GM12801 (cell line): ENCODE data around the gene B3GNT3.

ENCODE experiments used
- CTCF ChIP-seq: IDR thresholded peaks from one replicate; pipeline ENCODE4 v1.5.1; 2011; ENCODE audit warnings: control low read depth; ENCODE audit not compliant: insufficient read length; ENCODE audit errors: extremely low read depth

B3GNT3 gene

GRCh38 chr19:17761148-17761547, 33.8 kb upstream of the B3GNT3 start:
- no peak for TF ChIP-seq CTCF

GRCh38 chr19:17762505-17763229, 32.3 kb upstream of the B3GNT3 start:
- no peak for TF ChIP-seq CTCF

- TF ChIP-seq CTCF: no peak
Measured at GRCh38 chr19:17764348-17764747, 30.6 kb upstream of the B3GNT3 start.

GRCh38 chr19:17765069-17765618, 29.8 kb upstream of the B3GNT3 start:
- TF ChIP-seq CTCF: no peak

- peak; percentile 24 for TF ChIP-seq CTCF
Measured at GRCh38 chr19:17766543-17767131, 28.3 kb upstream of the B3GNT3 start.

GRCh38 chr19:17767559-17767958, 27.4 kb upstream of the B3GNT3 start:
- TF ChIP-seq CTCF: no peak

GRCh38 chr19:17770613-17771012, 24.3 kb upstream of the B3GNT3 start:
- no peak for TF ChIP-seq CTCF
